PC-9 (cell line): ENCODE data around the gene LRRC14B. TPM values are rescaled to one million over a fixed set of nuclear protein-coding genes. Genes with fewer than 3 reads are reported as not detected.

ENCODE experiments used
- BruUV-seq: library from RNA; stranded (reverse); fragments of 400-500 nt; replicated peaks from 2 replicates; lab custom pipeline; 2021; lab: Mats Ljungman, UMichigan
- CTCF ChIA-PET: fragments of 300-600 bp; sonication (Branson Sonifier 250); formaldehyde crosslinking; loops from one replicate; lab custom pipeline; 2022; ENCODE audit warnings: antibody characterized with exemption; lab: Charles Lee
- POLR2A ChIA-PET: fragments of 300-600 bp; sonication (Branson Sonifier 250); formaldehyde crosslinking; loops from one replicate; lab custom pipeline; 2022; ENCODE audit warnings: antibody characterized with exemption; ENCODE audit not compliant: unreplicated experiment; lab: Charles Lee
- DNase-seq, 2 experiments: peaks; one replicate each; pipeline versions ENCODE4 v3.0.0 to v3.0.0-alpha.2; 2015 to 2022; ENCODE audit warnings: mixed read lengths in 1 of 2
- H2AFZ ChIP-seq: fragments of 200-600 bp; sonication (generic); 2 replicates; pipeline ENCODE4 v1.8.1; 2017; ENCODE audit warnings: antibody characterized with exemption
- H3F3A ChIP-seq: fragments of 200-600 bp; sonication (generic); 2 replicates; pipeline ENCODE4 v1.8.1; 2017; ENCODE audit warnings: antibody characterized with exemption, mild to moderate bottlenecking, low read depth; ENCODE audit not compliant: insufficient read depth
- H3K27ac ChIP-seq: fragments of 200-600 bp; sonication (generic); 2 replicates; pipeline ENCODE4 v1.6.1; 2016; ENCODE audit warnings: mixed run types
- H3K27me3 ChIP-seq: fragments of 200-600 bp; sonication (generic); 2 replicates; pipeline ENCODE4 v1.6.1; 2016; ENCODE audit warnings: low read depth, mixed run types; ENCODE audit not compliant: insufficient read depth
- H3K36me3 ChIP-seq: fragments of 200-600 bp; sonication (generic); 2 replicates; pipeline ENCODE4 v1.6.1; 2016; ENCODE audit warnings: low read depth, mixed run types
- H3K4me1 ChIP-seq: fragments of 200-600 bp; sonication (generic); replicated peaks from 2 replicates; pipeline ENCODE4 v1.6.1; 2016; ENCODE audit warnings: mixed run types; ENCODE audit not compliant: insufficient read depth
- H3K4me2 ChIP-seq: fragments of 200-600 bp; sonication (generic); 2 replicates; pipeline ENCODE4 v1.6.1; 2017; ENCODE audit warnings: mixed run types
- H3K4me3 ChIP-seq: fragments of 200-600 bp; sonication (generic); 2 replicates; pipeline ENCODE4 v1.6.1; 2016; ENCODE audit warnings: mixed run types
- H3K79me2 ChIP-seq: fragments of 200-600 bp; sonication (generic); 2 replicates; pipeline ENCODE4 v1.6.1; 2017; ENCODE audit warnings: low read depth, mixed run types
- H3K9me2 ChIP-seq: fragments of 200-600 bp; sonication (generic); 2 replicates; pipeline ENCODE4 v1.8.1; 2017; ENCODE audit warnings: mild to moderate bottlenecking; ENCODE audit not compliant: insufficient read depth
- H3K9me3 ChIP-seq: fragments of 200-600 bp; sonication (generic); 2 replicates; pipeline ENCODE4 v1.8.1; 2016; ENCODE audit warnings: low read depth; ENCODE audit not compliant: insufficient read depth
- H4K20me1 ChIP-seq: fragments of 200-600 bp; sonication (generic); 2 replicates; pipeline ENCODE4 v1.8.1; 2017; ENCODE audit not compliant: insufficient read depth
- CTCF ChIP-seq: fragments of 200-600 bp; sonication (generic); conservative IDR thresholded peaks from 2 replicates; pipeline ENCODE4 v1.6.1; 2017; ENCODE audit warnings: mixed run types, antibody characterized with exemption, mild to moderate bottlenecking, moderate library complexity
- EZH2 ChIP-seq: fragments of 200-600 bp; sonication (generic); IDR thresholded peaks from 2 replicates; pipeline ENCODE4 v1.8.0; 2017; ENCODE audit warnings: antibody characterized with exemption, low read depth
- intact Hi-C: fragments of 100-400 bp; cut with micrococcal nuclease; formaldehyde crosslinking; loops from one replicate; pipeline ENCODE4 v1.10.0; 2022; ENCODE audit not compliant: unreplicated experiment
- total RNA-seq: library from RNA; stranded (reverse); gene quantifications from 2 replicates; pipeline ENCODE4 v1.2.3, GENCODE V29; 2021

LRRC14B gene
- total RNA-seq, 1 experiment from 2014 or later: not detected

GRCh38 chr5:197892-198489 is 6.7 kb downstream of the LRRC14B start:
- intact Hi-C loops: no loop called here
- no peaks in the 10 kb centered on the region for H3K4me1 ChIP-seq
- H3K9me2 ChIP-seq: no peaks in the 10 kb centered on the region
- H3K27ac ChIP-seq: no peak overlapping the region
- no peaks in the 10 kb centered on the region for H3K79me2 ChIP-seq
- H3K9me3 ChIP-seq: no peaks in the 10 kb centered on the region
- no peak overlapping the region for H2AFZ ChIP-seq
- H3K27me3 ChIP-seq: peaks cover 14% of the 10 kb centered on the region; the same call in 1 of the 2 replicates
- TF ChIP-seq EZH2 (no peak), CTCF (no peak)
- no peaks in the 10 kb centered on the region; the same call in 1 of the 2 replicates for H3F3A ChIP-seq
- CTCF ChIA-PET: interaction anchor here (0.7 kb wide), 1 partner anchor 12 kb away, joined by 9 read pairs; no protein-coding TSS in a partner anchor
- no peak overlapping the region for H3K4me3 ChIP-seq
- POLR2A ChIA-PET: no interaction called here
- H3K36me3 ChIP-seq: no peaks in the 10 kb centered on the region
- DNase-seq: no peak
- BruUV-seq: no TSS peak
- peaks cover 20% of the 10 kb centered on the region for H4K20me1 ChIP-seq
- no peak overlapping the region for H3K4me2 ChIP-seq

- POLR2A ChIA-PET: no interaction called here
- CTCF ChIA-PET: no interaction called here
- no TSS peak for BruUV-seq
Observed at GRCh38 chr5:198516-199196, 7.4 kb downstream of the LRRC14B start.

More at GRCh38 chr5:198516-199196, 7.4 kb downstream of the LRRC14B start:
- no peaks in the 10 kb centered on the region for H3K9me3 ChIP-seq
- H3K4me1 ChIP-seq: no peaks in the 10 kb centered on the region
- H3K79me2 ChIP-seq: no peaks in the 10 kb centered on the region
- no peak for DNase-seq
- H3K27me3 ChIP-seq: peaks cover 11% of the 10 kb centered on the region; the same call in 1 of the 2 replicates
- H4K20me1 ChIP-seq: peaks cover 20% of the 10 kb centered on the region
- no peaks in the 10 kb centered on the region for H3K36me3 ChIP-seq
- intact Hi-C loops: no loop called here
- no peak overlapping the region for H3K4me2 ChIP-seq
- no peak overlapping the region for H3K27ac ChIP-seq
- no peak for TF ChIP-seq CTCF
- no peak for TF ChIP-seq EZH2
- no peak overlapping the region for H3K4me3 ChIP-seq
- H3F3A ChIP-seq: no peaks in the 10 kb centered on the region; the same call in 1 of the 2 replicates
- no peak overlapping the region for H2AFZ ChIP-seq
- H3K9me2 ChIP-seq: no peaks in the 10 kb centered on the region
